B cell (primary cell): Measurements from ENCODE around the gene ZBTB17.

Experiments
- EZH2 ChIP-seq: IDR thresholded peaks from 2 replicates; pipeline ENCODE4 v1.6.1; 2012; ENCODE audit warnings: borderline replicate concordance, low read depth, mild to moderate bottlenecking, moderate library complexity, low read length; ENCODE audit not compliant: insufficient read depth, poor library complexity, severe bottlenecking
- TF ChIP-seq, protein P1 (sequence below): fragments of 200-600 bp; IDR thresholded peaks from one replicate; pipeline ENCODE4 v1.8.0; 2022; ENCODE audit warnings: antibody characterized with exemption, mild to moderate bottlenecking

DNA sequence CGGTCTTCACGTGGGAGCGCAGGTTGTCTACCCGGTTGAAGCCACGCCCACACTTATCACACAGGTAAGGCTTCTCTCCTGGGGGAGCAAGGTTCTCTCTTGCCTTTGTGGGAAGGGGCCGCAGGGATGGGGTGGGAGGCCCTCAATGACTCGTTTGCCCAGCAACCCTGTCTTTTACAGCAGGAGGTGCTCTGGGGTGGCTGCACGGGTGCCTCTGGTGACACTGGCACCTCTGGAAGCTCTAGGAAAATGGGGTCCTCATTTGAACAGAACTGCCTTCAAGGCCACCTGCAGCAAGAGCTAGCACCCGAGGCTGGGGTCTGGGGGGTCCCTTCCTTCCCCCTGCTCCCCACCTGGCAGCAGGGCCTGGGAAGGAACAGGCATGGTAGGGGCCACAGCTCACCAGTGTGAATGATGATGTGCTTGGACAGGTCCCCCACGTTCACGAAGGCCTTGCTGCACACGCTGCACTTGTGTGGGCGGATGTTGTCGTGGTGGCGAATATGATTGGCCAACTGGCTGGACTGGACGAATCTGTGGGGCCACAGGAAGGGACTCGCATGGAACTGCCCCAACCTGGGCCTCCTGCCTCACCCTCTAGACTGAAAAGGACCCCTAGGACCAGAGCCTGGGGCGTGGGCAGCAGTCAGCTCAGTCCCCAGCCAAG, 33.1 kb downstream of the ZBTB17 start:
- TF ChIP-seq, protein P1, sequence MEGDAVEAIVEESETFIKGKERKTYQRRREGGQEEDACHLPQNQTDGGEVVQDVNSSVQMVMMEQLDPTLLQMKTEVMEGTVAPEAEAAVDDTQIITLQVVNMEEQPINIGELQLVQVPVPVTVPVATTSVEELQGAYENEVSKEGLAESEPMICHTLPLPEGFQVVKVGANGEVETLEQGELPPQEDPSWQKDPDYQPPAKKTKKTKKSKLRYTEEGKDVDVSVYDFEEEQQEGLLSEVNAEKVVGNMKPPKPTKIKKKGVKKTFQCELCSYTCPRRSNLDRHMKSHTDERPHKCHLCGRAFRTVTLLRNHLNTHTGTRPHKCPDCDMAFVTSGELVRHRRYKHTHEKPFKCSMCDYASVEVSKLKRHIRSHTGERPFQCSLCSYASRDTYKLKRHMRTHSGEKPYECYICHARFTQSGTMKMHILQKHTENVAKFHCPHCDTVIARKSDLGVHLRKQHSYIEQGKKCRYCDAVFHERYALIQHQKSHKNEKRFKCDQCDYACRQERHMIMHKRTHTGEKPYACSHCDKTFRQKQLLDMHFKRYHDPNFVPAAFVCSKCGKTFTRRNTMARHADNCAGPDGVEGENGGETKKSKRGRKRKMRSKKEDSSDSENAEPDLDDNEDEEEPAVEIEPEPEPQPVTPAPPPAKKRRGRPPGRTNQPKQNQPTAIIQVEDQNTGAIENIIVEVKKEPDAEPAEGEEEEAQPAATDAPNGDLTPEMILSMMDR: no peak
- TF ChIP-seq EZH2: no peak
